B cell (primary cell): ENCODE results near the gene RNF8. TPM values are rescaled to one million over a fixed set of nuclear protein-coding genes. Genes with fewer than 3 reads are reported as not detected.
"Not testable (repeated sequence)": the region's sequence is repeated elsewhere in the genome, so short reads cannot be mapped to it uniquely, and the experiment has no call there.

Experiments used
- ATAC-seq: fragments of 200-7000 bp; cut with Tn5 transposase; one replicate; pipeline ENCODE4 v1.10.0; 2021; ENCODE audit warnings: low read depth, mild to moderate bottlenecking, moderate number of reproducible peaks, moderate library complexity
- CTCF ChIA-PET: fragments of 350-600 bp; sonication (Branson Sonifier 250); formaldehyde crosslinking; loops from one replicate; lab custom pipeline; 2021; ENCODE audit warnings: antibody characterized with exemption, inconsistent platforms; lab: Charles Lee
- POLR2A ChIA-PET: fragments of 350-600 bp; sonication (Branson Sonifier 250); formaldehyde crosslinking; loops from one replicate; lab custom pipeline; 2021; ENCODE audit warnings: antibody characterized with exemption; lab: Charles Lee
- DNase-seq: peaks from one replicate; pipeline ENCODE4 v3.0.0; 2013
- H2AFZ ChIP-seq: 2 replicates; pipeline ENCODE4 v1.6.1; 2012; ENCODE audit warnings: mild to moderate bottlenecking, low read depth, low read length; ENCODE audit not compliant: insufficient read depth, poor library complexity, severe bottlenecking
- H3K27ac ChIP-seq, 2 donors: 1 replicate in 1 of 2; 2 replicates in 1 of 2; pipeline ENCODE4 v1.5.1; 2012 to 2013; ENCODE audit warnings: low read length in 2 of 2, mild to moderate bottlenecking in 2 of 2, moderate library complexity in 1 of 2
- H3K27me3 ChIP-seq, 4 experiments: fragments of 200-600 bp in 1 of 4; sonication (generic) in 1 of 4; replicated peaks in 1 of 4; 1 replicate in 2 of 4; 2 replicates in 2 of 4; pipeline versions ENCODE4 v1.6.1 to v1.7.0; 2013 to 2016; ENCODE audit warnings: low read length in 3 of 4, mild to moderate bottlenecking in 2 of 4, mixed read lengths in 1 of 4, moderate library complexity in 1 of 4; ENCODE audit not compliant: insufficient read depth in 4 of 4, control insufficient read depth in 3 of 4; ENCODE audit errors: control extremely low read depth in 1 of 4
- H3K36me3 ChIP-seq, 2 experiments: replicated peaks in 1 of 2; 1 replicate in 1 of 2; 2 replicates in 1 of 2; pipeline versions ENCODE4 v1.6.1 to v1.7.1; 2013; ENCODE audit warnings: low read length in 1 of 2; ENCODE audit not compliant: insufficient read depth in 2 of 2, control insufficient read depth in 1 of 2; ENCODE audit errors: control extremely low read depth in 1 of 2, extremely low read depth in 1 of 2
- H3K4me1 ChIP-seq, 2 donors: fragments of 200-600 bp in 1 of 2; sonication (generic) in 1 of 2; 1 replicate in 1 of 2; 2 replicates in 1 of 2; pipeline versions ENCODE4 v1.5.1 to v1.6.1; 2013 to 2017; ENCODE audit warnings: low read length in 2 of 2; ENCODE audit not compliant: control insufficient read depth in 2 of 2, insufficient read depth in 2 of 2
- H3K4me2 ChIP-seq: replicated peaks from 2 replicates; pipeline ENCODE3; 2012; ENCODE audit warnings: mild to moderate bottlenecking, low read depth, low read length; ENCODE audit not compliant: poor library complexity, severe bottlenecking
- H3K4me3 ChIP-seq, 5 experiments: fragments of 200-600 bp in 1 of 5; sonication (generic) in 1 of 5; 1 replicate in 3 of 5; 2 replicates in 2 of 5; pipeline versions ENCODE4 v1.5.1 to v1.7.0; 2011 to 2016; ENCODE audit warnings: low read length in 4 of 5, mild to moderate bottlenecking in 4 of 5, low read depth in 2 of 5, control low read depth in 1 of 5, moderate library complexity in 1 of 5; ENCODE audit not compliant: insufficient read depth in 1 of 5; ENCODE audit errors: control extremely low read depth in 1 of 5, extremely low read depth in 1 of 5
- H3K79me2 ChIP-seq: fragments of 200-600 bp; sonication (generic); one replicate; pipeline ENCODE4 v1.6.0; 2016; ENCODE audit warnings: low read length; ENCODE audit not compliant: control insufficient read depth, insufficient read depth
- H3K9ac ChIP-seq: fragments of 200-600 bp; sonication (generic); 2 replicates; pipeline ENCODE4 v1.6.1; 2017; ENCODE audit warnings: mild to moderate bottlenecking, low read length, moderate library complexity
- H3K9me3 ChIP-seq, 3 donors: one replicate each; pipeline versions ENCODE4 v1.6.1 to v1.7.1; 2013; ENCODE audit warnings: low read length in 2 of 3; ENCODE audit not compliant: control insufficient read depth in 2 of 3, insufficient read depth in 1 of 3; ENCODE audit errors: control extremely low read depth in 1 of 3
- H4K20me1 ChIP-seq: 2 replicates; pipeline ENCODE4 v1.6.0; 2012; ENCODE audit warnings: mild to moderate bottlenecking, low read length; ENCODE audit not compliant: insufficient read depth, control insufficient read depth, poor library complexity, severe bottlenecking
- H3K27ac Mint-ChIP-seq: one replicate; pipeline ENCODE4 v1.8.0; 2021; ENCODE audit warnings: mixed read lengths
- H3K27me3 Mint-ChIP-seq: one replicate; pipeline ENCODE4 v1.8.0; 2021; ENCODE audit warnings: mixed read lengths
- H3K4me1 Mint-ChIP-seq: one replicate; pipeline ENCODE4 v1.8.0; 2021; ENCODE audit warnings: mixed read lengths
- H3K4me3 Mint-ChIP-seq: one replicate; pipeline ENCODE4 v1.8.0; 2021; ENCODE audit warnings: mixed read lengths
- H3K9me3 Mint-ChIP-seq: one replicate; pipeline ENCODE4 v1.8.0; 2022; ENCODE audit warnings: mixed read lengths; ENCODE audit not compliant: insufficient read depth
- CTCF ChIP-seq: fragments of 200-600 bp; IDR thresholded peaks from one replicate; pipeline ENCODE4 v1.8.0; 2022; ENCODE audit warnings: antibody characterized with exemption, mild to moderate bottlenecking
- EZH2 ChIP-seq: IDR thresholded peaks from 2 replicates; pipeline ENCODE4 v1.6.1; 2012; ENCODE audit warnings: borderline replicate concordance, low read depth, mild to moderate bottlenecking, moderate library complexity, low read length; ENCODE audit not compliant: insufficient read depth, poor library complexity, severe bottlenecking
- WGBS: methylation state at CpG from one replicate; pipeline ENCODE4 v1.1.5; 2013; ENCODE audit warnings: missing lambda C conversion rate; ENCODE audit not compliant: insufficient coverage; 5-methylcytosine and 5-hydroxymethylcytosine counted together
- intact Hi-C: fragments of 100-400 bp; cut with micrococcal nuclease; formaldehyde crosslinking; loops from one replicate; pipeline ENCODE4 v1.10.0; 2022
- polyA plus RNA-seq: library from polyadenylated mRNA; depleted of rRNA; stranded (reverse); fragments of >200 nt; gene quantifications from 2 replicates; pipeline ENCODE4 v1.2.3, GENCODE V29; 2012
- total RNA-seq, 2 donors: library from RNA; stranded (reverse); fragments of 120-200 nt in 1 of 2; gene quantifications; 1 replicate in 1 of 2; 2 replicates in 1 of 2; pipeline versions ENCODE4 v1.2.3 to v1.2.4, GENCODE V29; 2013 to 2022

RNF8 gene
- total and polyA plus RNA-seq, 2 donors (not counting 1 experiment from before 2014, with no cell fraction given) = 5.3 to 16.9 TPM

DNA sequence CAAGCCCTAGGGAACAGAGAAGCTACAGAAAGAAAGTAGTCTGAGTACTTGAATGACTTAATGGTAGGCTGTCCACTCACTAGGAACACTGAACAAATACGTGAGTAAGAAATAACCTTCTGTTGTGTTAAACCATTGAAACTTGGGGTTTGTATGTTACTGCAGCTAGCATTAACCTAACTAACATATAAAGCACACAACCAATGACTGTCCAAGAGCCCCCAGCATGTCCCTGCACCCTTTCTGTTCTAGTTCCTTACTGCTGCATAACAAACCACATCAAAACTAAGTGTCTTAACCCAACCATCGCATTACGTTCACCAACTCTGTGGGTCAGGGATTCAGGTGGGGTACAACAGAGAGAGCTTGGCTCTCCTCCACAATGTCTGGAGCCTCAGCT, 10.5 kb upstream of the RNF8 start:
- Histone ChIP-seq H3K4me1 (no peaks in the 10 kb centered on the region), H3K36me3 (no peaks in the 10 kb centered on the region), H3K9ac (no peak overlapping the region), H3K9me3 (no peaks in the 10 kb centered on the region), H3K27me3 (peaks cover 0 to 7% (median 3%) of the 10 kb centered on the region in 4 experiments), H4K20me1 (no peaks in the 10 kb centered on the region), H3K4me3 (no peak overlapping the region), H3K79me2 (no peaks in the 10 kb centered on the region), H3K27ac (no peak overlapping the region), H2AFZ (no peak overlapping the region), H3K4me2 (no peak overlapping the region)
- ATAC-seq (no peak), DNase-seq (no peak)
- WGBS = 92% methylated on average over 2 of the region's 3 CpGs
- TF ChIP-seq CTCF (no peak), EZH2 (no peak)
- intact Hi-C loops = no loop called here
- ChIA-PET POLR2A (no interaction called here), CTCF (interaction anchor here (0.9 kb wide), 1 partner anchor 17 kb away, joined by 3 read pairs; no protein-coding TSS in a partner anchor)
- Mint-ChIP-seq H3K4me3 (no peak overlapping the region), H3K27me3 (peaks cover 9% of the 10 kb centered on the region), H3K4me1 (no peaks in the 10 kb centered on the region), H3K9me3 (no peaks in the 10 kb centered on the region), H3K27ac (no peak overlapping the region)

GRCh38 chr6:37344308-37344707, 9.5 kb upstream of the RNF8 start:
- H3K27ac ChIP-seq = no peak overlapping the region
- H3K4me3 ChIP-seq = no peak overlapping the region
- DNase-seq (no peak), ATAC-seq (no peak)
- no CpG with 5 or more reads among the region's 3 CpGs for WGBS
- Mint-ChIP-seq H3K4me1 (no peaks in the 10 kb centered on the region), H3K9me3 (no peaks in the 10 kb centered on the region), H3K27ac (no peak overlapping the region), H3K27me3 (peaks cover 9% of the 10 kb centered on the region), H3K4me3 (no peak overlapping the region)
- intact Hi-C loops = no loop called here
- no peak for TF ChIP-seq CTCF
- no peak overlapping the region for H3K4me2 ChIP-seq
- no peaks in the 10 kb centered on the region for H3K79me2 ChIP-seq
- no peak overlapping the region for H3K9ac ChIP-seq
- no peaks in the 10 kb centered on the region for H3K9me3 ChIP-seq
- H3K4me1 ChIP-seq = no peaks in the 10 kb centered on the region
- H4K20me1 ChIP-seq = no peaks in the 10 kb centered on the region
- H2AFZ ChIP-seq = no peak overlapping the region
- ChIA-PET CTCF (interaction anchor here (0.9 kb wide), 1 partner anchor 19 kb away, joined by 3 read pairs; no protein-coding TSS in a partner anchor), POLR2A (no interaction called here)
- H3K36me3 ChIP-seq = no peaks in the 10 kb centered on the region
- H3K27me3 ChIP-seq = peaks cover 0 to 7% (median 3%) of the 10 kb centered on the region in 4 experiments

GRCh38 chr6:37345804-37346203, 8.0 kb upstream of the RNF8 start:
- H3K4me3 ChIP-seq, H3K4me1 Mint-ChIP-seq, H3K9ac ChIP-seq, H2AFZ ChIP-seq, ATAC-seq, H3K27me3 Mint-ChIP-seq, H3K36me3 ChIP-seq, DNase-seq, H3K79me2 ChIP-seq, H3K4me2 ChIP-seq, CTCF ChIA-PET, H3K27ac ChIP-seq, H3K9me3 ChIP-seq, H3K4me3 Mint-ChIP-seq, intact Hi-C loops, H3K27me3 ChIP-seq, H3K4me1 ChIP-seq, H4K20me1 ChIP-seq, H3K9me3 Mint-ChIP-seq, H3K27ac Mint-ChIP-seq, POLR2A ChIA-PET: not testable (repeated sequence)
- whole genome bisulfite sequencing = no CpG with 5 or more reads among the region's 3 CpGs
